Umbilical cord (tissue), 2 donors: ENCODE measurements around the gene SGTA. TPM values are rescaled to one million over a fixed set of nuclear protein-coding genes. Genes with fewer than 3 reads are reported as not detected.
A peak's percentile ranks its signal among the peaks of the same experiment; 100 is the strongest.
"Not testable (repeated sequence)": the region's sequence is repeated elsewhere in the genome, so short reads cannot be mapped to it uniquely, and the experiment has no call there.

Experiments
- DNase-seq: peaks from one replicate; pipeline ENCODE4 v3.0.0-alpha.2; 2015; ENCODE audit warnings: low spot score
- total RNA-seq: library from RNA; depleted of rRNA; stranded (reverse); fragments of >200 nt; gene quantifications from one replicate; pipeline ENCODE4 v1.2.3, GENCODE V29; 2014; ENCODE audit warnings: low replicate concordance; ENCODE audit not compliant: insufficient read depth

SGTA gene
- total RNA-seq, 1 donor from 2014 or later = 21.4 TPM

DNA sequence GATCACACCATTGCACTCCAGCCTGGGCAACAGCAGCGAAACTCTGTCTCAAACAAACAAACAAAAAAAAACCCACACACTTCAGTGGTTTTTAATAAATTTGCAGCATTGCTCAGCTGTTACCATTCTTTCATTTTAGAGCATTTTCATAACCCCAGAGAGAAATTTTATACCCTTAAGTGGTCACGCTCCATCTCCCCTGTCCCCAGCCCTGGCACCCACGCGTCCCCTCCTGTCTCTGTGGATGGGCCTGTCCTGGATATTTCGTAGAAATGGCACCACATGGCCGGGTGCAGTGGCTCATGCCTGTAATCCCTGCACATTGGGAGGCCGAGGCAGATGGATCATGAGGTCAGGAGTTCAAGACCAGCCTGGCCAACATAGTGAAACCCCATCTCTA, 10.1 kb upstream of the SGTA start:
- DNase-seq = no peak

DNA sequence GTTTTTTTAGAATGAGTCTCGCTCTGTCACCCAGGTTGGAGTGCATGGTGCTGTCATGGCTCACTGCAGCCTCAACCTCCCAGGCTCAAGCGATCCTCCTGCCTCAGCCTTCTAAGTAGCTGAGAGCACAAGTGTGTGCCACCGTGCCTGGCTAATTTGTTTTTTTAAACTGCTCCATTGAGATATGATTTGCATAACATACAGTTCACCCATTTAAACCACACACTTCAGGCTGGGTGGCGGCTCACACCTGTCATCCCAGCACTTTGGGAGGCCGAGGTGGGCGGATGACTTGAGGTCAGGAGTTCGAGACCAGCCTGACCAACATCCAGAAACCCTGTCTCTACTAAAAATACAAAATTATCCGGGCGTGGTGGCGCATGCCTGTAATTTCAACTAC, 9.6 kb upstream of the SGTA start:
- DNase-seq = not testable (repeated sequence)

DNA sequence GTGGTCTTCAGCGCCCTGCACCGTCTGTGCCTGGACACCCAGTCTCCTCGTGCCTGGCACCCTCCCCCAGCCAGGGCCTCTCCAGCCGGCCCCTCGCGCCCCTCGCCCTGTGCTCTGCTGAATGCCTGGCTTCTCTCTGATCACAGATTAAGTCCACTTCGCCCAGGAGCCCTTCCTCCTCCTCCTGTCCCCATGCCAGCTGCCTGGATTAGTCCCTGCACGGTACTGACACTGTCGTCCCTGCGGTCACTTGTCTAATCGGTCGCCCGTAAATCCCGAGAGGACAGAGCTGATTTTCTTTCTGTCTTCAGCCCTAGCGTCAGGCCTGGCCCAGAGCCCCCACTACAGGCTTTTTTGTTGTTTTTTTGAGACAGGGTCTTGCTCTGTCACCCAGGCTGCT, 8.8 kb upstream of the SGTA start:
- DNase-seq = no peak

DNA sequence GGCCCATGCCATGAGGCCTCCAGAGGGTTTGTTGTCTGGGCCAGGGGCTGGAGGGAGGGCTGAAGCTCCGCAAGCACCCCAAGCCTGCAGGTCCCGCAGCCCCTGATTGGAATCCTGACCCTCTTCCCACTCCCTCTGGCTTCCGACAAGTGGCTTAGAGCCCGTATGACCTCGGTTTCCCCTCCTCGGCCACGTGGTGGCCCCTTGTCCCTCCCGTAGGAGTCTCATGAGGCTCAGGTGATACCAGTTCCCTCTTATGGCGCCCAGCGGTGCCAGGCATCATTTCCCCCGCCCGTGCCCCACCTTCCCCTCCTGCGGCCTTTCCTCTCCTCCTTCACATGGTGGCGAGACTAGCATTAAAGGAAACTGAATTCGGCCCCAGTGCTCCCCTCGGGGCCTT, 8.4 kb upstream of the SGTA start:
- DNase-seq = no peak

DNA sequence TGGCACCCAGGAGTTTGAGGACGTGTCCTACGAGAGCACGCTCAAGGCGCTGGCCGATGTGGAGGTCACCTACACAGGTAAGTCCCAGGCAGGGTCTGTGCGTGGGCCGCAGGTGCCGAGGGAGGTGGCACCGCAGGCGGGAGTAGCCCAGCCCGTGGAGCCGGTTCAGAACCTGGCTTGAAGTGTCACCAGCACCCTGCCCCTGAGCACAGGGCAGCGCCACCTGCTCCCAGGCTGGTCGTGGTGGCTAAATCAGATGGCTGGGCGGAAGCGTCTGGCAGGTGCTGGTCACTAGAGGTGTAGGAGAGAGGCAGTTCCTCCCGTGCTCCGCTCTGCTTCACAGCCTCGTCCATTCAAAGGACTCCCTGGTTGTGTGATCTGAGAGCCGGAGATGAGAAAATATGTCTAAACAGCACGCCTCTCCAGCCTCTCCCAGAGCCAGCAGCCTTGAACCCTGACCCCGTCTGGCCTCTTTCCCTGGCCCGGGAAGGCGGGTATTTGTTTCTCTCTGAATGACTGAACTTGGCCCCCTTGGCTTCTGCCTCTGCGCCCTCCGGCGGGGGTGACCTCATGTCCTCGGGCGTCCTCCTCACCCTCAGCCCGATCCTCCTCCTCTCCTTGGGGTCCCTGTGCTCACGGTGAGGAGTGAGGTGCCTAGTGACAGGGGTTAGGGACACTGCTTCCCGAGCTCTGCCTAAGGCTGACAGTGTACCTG, 7.6 kb upstream of the SGTA start:
- no peak for DNase-seq

DNA sequence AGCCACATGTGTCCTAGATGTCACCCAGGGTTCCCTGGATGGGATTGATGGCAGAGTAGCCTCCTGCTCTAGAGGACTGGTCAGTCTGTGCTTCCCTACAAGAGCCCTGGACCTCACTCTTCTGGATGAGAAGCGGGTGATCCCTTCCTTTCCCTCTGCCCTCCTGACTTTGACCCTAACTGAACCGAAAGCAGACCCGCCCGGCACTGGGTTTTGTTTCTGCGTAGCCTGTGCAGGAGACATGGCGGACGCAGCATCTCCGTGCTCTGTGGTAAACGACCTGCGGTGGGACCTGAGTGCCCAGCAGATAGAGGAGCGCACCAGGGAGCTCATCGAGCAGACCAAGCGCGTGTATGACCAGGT, 7.1 kb upstream of the SGTA start:
- no peak for DNase-seq

DNA sequence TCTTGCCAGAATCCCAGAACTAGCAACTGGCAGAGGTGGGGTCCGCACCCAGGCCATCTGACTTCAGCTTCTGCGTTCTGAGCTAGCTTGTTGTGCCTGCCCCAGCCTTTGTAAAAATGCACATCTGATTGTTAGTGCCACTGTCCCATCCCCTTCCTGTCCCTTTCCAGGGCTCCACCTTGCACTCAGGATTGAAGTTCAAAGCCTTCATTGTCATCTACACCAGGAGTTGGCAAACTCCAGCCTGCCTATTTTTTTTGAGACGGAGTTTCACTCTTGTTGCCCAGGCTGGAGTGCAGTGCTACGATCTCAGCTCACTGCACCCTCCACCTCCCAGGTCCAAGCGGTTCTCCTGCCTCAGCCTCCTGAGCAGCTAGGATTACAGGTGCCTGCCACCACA, 5.2 kb upstream of the SGTA start:
- DNase-seq = no peak

DNA sequence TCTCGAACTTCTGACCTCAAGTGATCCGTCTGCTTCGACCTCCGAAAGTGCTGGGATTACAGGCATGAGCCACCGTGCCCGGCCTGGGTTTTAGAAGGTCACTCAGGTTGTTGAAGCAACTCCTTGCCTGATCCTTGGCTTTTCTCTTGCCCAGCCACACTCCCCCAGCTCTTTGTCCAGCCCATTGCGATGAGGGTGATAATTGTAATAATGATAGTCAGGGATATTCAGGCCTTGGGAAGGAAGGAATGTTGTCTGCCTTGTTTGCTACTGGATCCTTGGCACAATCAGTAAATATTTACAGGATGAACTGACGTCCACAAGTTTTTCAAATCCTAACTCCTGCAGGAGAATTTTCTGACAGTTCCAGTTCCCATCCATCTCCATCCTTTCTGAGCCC, 4.0 kb upstream of the SGTA start:
- no peak for DNase-seq

DNA sequence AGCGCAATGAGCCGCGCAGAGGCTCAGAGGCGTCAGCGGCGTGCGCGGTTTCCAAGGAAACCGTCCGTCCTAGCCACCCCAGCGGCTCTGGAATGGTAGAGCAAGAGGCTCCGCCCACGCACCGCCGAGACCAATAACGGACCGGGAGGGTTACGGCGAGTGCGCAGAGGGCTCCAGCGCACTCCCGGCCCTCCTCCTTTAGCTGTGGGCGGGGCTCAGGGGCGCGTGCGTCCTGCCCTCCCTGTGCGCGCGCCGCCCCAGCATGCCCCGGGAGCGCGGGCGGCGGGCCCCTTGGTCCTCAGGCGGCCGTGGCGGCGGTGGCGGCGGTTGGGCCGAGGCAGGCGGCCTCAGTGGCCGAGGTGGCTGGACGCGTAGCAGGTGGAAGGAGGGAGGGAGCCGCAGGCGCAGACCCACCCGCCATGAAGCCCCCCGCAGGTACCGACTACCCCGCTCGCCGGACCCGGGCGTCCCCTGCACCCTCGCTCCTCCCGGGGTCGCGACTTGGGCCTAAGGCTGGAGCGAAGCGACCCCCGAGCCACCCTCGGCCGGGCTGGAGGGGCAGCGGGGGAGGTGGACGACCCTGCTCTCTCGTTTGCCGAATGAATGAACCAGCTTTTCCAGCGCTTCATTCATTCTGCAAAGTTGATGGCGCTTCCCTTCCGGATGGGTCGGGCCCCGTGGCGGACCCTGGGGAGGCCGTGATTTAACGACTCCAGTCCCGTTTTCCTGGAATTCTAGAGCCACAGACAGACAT, 2.3 kb upstream of the SGTA start, which contains the start of gene THOP1:
THOP1 (plus strand) TSS at position 260 of the 754 bp plus-strand sequence; CDS start at position 420, 160 bp downstream.
- peak; percentile 99 for DNase-seq

DNA sequence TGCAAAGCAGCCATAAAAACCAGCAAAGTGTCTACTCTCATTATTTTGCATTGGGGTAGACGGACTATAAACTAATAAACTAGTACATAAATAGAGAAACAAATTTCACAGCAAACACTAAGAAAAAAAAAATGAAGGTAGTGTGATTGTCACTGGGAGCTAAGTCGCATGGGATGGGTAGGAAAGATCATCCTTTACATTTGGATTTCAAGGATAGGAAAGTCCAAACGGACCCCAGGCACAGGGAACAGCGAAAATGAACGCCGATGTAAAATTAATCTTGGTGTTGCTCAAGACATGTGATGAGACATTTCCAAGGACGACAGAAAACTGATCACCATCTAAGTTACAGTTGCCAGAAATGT, 690 bp upstream of the SGTA start:
- no peak for DNase-seq

DNA sequence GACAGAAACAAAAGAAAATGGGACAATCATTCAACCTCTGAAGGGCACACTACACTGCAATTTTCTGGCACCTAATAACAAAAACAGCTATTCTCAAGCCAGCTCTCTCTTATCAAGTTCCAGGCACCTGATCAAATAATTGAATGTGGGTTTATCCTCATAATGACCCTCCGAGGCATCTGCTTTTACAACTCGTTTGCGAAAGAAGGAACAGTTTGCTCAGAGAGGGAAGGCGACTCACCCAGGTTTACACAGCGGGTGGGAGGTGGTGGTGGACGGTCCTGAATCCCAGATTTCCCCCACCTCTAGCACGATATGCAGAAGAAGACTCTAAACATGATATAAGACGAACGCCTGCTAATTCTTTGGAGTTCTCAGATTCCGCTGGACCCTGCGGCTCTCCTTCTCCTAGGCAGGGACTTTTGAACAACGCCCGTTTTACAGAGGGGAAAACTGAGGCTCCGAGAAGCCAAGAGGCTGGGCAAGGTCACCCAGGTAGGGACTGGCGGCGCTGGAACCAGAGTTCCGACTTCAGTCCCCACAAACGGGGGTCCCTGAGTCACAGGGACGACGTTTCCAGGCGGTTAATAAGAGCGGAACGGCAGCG, 641 bp downstream of the SGTA start:
- no peak for DNase-seq

DNA sequence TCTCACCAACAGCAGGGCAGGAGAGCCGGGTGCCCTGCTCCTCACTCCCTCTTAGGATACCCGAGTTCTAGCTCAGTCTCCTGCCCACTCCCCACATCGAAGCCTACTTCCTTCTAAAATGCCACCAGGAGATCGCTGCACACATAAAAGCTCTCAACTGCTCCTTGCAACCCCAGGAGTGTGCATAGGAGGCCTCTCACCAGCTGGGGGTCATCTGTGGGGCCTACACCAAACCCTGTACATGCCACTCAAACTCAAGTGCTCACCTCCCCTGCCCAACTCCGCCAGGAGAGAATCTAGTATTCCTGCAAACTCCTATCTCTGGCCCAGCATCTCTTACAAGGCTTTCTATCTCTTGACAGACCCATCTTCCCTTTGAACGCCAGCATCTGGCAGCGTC, 2.8 kb downstream of the SGTA start:
- no peak for DNase-seq

DNA sequence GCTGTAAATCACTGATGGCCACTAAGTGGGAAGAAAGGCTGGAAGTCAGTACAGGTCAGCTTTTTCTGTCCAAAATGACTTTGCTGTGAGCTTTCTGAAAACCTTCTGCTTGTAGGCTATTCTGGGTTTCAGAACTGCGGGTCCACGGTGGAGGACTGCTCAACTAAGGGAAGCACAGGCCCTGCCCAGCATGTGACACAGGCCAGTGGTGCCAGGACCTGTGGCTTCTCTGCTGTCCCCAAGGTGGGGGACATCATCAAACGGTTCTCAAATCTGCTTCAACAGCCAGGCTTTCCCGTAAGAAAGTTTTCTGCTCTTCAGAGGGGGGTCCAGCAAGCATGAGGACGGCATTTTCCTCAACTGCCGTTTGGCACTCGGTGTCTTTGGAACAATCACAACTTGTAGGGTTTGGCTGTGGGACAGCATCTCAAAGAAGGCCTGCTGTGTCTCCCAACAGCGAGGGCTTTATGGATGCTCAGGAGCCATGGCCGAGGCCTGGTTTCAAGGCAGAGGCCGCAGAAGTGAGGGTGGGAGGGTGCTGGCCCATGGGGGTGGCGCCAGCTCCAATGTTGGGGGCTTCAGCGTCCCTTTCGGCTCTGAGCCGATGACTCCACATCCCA, 3.8 kb downstream of the SGTA start:
- no peak for DNase-seq

DNA sequence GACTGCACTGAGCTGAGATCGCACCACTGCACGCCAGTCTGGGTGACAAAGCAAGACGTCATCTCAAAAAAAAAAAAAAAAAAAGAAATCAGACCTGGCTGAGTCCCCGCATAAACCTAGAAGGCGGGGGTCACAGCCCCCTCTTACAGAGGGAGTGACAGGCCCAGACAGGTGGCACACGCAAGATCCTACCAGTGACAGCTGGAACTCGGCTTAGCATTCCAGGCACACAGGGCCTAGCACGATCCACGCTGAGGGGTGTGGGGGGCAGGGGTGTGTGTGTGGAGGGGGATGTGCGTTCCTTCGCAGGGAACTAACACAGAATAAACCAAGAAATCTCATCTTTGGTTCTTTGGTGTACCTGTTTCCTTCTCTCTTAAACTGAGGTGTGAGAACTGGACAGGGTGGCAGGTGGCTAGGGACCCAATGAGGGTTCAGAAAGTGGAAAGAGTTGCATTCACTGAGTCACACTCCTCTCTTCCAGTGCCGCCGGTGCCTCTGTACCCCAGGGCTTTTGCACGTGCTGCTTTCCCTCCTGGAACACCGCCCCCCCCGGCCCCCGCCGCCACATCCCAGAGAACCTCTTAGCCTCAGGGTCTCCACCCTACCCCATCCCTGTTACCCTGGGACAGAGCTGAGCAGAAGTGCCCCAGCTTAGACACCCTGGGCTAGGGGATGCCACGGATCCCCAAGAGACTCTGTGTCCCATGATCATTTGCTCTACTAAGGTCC, 5.0 kb downstream of the SGTA start:
- DNase-seq = no peak

DNA sequence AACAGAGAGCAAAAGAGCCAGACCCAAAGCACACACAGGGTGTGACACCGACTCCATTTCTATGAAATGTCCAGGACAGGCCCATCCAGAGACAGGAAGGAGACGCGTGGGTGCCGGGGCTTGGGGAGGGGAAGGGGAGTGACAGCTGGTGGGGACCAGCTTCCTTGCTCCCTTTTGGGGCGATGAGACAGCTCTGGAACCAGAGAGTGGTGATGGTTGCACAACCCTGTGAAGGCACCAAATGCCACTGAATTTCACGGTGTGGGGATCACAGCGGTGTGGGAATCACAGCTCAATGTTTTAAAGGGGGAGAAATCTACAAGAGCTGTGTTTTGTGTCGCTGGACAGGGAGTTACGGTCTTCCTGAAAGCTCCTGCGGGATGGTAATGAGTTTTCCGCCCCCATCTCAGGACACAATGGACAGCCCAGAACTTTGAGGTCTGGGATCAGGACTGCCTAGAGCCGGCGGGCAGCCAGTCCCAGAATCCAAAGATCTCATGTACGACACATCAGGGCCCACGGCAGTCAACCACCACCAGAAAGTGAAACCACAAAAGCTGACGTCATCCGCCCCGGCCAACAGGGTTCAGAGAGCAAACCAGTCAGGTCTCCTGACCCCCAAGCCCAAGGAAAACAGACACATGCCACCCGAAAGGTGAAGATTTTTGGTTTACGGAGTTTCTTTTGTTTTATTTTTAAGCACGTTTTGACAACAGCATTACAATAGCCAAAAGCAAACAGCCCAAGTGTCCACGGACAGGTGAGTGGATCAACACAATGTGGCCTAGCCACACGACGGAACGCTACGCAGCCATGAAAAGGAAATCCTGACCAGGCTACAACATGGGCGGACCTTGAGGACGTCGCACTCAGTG, 7.3 kb downstream of the SGTA start:
- no peak for DNase-seq

DNA sequence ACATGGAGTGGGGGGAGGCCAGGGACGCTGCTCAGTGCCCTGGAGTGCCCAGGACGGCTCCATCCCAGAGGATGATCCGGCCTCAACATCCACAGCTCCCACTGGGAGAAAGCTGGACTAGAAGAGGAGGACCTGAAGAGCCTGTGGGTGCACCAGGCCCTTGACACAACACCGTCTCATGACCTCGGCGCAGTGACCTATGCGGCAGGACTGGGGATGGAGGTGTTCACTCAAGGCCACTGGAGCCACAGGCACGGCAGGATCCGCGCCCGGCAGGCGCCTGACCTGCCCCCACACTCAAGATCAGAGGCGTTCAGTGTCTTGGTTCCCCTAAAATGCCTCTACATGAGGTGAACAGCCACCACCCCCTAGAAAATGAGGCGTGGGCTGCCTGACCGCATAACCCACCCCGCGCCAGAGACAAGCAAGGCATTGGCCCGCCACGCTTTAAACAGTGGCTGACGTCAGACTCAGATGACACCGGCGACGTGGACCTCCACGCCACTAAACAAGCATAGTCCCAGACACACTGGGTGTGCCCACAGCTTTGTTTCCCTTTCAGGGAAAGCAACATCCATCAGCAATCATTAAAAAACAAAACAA, 8.0 kb downstream of the SGTA start:
- no peak for DNase-seq

DNA sequence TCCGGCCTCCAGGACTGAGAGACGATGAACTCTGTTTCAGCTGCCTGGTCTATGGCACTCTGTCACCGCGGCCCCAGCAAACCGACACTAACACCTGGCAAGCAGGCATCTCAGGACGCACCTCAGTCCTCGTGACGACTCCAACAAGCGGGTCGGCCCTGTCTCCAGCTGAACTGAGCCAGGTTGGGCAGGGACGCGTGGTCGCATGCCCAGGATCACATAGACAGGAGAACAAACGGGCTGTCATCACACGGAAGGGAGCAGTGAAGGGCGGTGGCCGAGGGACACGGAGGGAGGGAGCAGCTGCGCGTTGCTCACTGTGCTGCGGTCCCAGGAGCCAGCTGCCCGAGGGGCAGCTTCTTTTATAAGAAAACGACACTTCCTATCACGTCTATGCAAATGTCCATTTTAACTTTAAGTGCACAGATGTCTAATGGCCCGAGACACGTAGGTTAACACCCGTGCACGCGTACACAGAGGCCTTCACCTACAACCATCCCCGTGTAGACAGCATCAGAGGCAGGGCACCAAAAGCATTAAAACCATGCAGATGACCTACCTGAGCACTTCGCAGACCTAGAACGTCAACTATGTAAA, 8.9 kb downstream of the SGTA start:
- DNase-seq = no peak

DNA sequence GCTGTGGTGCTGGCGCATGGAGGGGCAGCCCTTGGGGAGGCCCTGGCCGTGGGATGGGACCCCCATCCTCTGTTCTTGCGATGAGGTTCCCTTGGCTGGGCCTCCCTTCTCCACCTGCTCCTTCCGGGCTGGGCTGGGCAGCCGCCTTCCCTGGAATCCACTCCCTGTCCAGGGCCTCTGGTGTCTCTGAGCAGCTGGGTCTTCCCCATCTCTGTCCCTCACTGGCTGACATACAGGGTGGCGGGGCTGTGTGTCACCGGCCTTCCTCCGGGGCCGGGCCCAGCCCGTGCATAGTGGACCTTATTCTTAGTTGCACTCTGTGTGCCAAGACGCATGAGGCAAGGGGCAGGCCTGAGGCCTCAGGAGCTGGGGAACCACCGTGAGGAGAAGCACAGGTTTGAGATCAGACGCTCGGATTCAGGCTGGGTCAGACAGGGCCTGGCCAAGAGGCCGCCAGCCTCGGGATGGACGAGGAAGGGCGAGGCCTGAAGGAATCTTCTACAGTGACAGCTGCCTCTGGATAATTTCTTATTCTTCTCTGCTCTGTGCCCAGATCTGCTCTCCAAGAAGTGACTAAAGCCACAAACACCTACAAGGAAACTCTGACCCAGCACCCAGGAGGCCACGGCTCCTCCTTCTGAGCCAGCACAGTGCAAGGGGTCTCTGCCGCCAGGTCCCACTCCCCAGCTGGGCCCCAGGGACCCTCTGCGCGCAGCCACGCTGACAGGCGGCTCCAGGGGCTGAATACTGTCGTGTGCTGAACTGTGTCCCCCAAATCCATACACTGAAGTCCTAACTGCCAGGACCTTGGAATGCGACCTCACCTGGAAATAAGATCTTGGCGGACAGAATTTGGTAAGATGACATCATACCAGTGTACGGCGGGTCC, 11.0 kb downstream of the SGTA start:
- DNase-seq = peak; percentile 19
